ENCODE measurements around the gene APLF. TPM values are rescaled to one million over a fixed set of nuclear protein-coding genes. Genes with fewer than 3 reads are reported as not detected.

Gene APLF
- total RNA-seq, result 3.5 and 13.2 TPM in 2 replicates

GRCh38 chr2:68467077-68467960 is at the start of gene APLF, which contains the start of gene FBXO48:
TSS of gene APLF (plus strand) at chr2:68467585. CDS start at chr2:68467732, 147 bp downstream.
TSS of gene FBXO48 (minus strand) at chr2:68467294. CDS start at chr2:68465145, 2,149 bp downstream.

Other genes starting within 250 kb of the APLF start
- 20.6 and 28.8 TPM in 2 replicates for gene PPP3R1, start 215.1 kb upstream of the APLF start, total RNA-seq
- gene CNRIP1, start 147.6 kb upstream of the APLF start, total RNA-seq, result 16.9 and 32.2 TPM in 2 replicates
- under 0.01 TPM in 2 replicates for gene PLEK, start 102.3 kb upstream of the APLF start, total RNA-seq
- 0.28 and 0.58 TPM in 2 replicates for gene FBXO48, start 291 bp upstream of the APLF start, total RNA-seq
- not detected in 2 replicates for gene PROKR1, start 176.0 kb downstream of the APLF start, total RNA-seq